Measurements from ENCODE around the gene EPO. TPM values are rescaled to one million over a fixed set of nuclear protein-coding genes. Genes with fewer than 3 reads are reported as not detected.

The EPO gene
- total RNA-seq (2014; rRNA removed; shearing (Covaris generic)): not detected in 2 replicates

DNA sequence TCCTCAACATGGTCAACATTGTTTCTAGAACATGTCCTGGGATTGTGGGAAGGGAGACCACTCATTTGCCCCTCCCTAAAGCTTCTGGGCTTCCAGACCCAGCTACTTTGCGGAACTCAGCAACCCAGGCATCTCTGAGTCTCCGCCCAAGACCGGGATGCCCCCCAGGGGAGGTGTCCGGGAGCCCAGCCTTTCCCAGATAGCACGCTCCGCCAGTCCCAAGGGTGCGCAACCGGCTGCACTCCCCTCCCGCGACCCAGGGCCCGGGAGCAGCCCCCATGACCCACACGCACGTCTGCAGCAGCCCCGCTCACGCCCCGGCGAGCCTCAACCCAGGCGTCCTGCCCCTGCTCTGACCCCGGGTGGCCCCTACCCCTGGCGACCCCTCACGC lies at the start of gene EPO:
Gene EPO, plus strand, starts transcription at position 190 of the 392 bp plus-strand sequence. CDS start 513 bp downstream, outside the sequence.
- DNase-seq (ENCODE audit: low spot score): no peak

DNA sequence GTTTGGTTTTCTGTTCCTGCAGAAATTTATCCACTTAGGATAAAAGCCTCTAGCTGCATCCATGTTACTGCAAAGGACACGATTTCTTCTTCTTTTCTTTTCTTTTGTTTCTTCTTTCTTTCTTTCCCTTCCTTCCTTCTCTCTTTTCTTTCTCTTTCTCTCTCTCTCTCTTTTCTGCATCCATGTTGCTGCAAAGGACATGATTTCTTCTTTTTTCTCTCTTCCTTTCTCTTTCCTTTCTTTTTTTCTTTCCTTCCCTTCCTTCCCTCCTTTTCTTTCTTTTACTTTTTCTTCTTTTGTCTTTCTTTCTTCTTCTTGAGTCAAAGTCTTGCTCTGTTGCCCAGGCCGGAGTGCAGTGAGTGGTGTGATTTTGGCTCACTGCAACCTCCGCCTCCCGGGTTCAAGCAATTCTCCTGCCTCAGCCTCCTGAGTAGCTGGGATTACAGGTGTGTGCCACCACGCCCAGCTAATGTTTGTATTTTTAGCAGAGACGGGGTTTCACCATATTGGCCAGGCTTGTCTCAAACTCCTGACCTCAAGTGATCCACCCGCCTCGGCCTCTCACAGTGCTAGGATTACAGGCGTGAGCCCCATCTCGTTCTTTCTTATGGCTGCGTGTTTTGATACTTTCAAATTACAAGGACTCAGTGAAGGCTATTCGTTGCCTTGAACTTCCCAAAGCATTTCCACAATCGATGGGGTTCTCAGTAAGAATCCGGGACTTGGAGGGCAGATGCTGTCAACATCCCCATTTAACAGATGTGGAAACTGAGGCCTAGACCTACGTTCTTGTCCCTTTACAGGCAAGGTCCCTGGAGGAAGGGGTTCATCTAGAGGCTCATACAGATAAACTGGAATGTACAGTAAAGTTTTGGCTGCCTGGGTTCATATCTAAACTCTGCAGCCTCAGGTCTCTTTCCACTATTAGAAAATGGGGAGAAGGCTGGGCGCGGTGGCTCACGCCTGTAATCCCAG lies 48.6 kb upstream of the EPO start:
- no peak for DNase-seq (ENCODE audit: low spot score)

DNA sequence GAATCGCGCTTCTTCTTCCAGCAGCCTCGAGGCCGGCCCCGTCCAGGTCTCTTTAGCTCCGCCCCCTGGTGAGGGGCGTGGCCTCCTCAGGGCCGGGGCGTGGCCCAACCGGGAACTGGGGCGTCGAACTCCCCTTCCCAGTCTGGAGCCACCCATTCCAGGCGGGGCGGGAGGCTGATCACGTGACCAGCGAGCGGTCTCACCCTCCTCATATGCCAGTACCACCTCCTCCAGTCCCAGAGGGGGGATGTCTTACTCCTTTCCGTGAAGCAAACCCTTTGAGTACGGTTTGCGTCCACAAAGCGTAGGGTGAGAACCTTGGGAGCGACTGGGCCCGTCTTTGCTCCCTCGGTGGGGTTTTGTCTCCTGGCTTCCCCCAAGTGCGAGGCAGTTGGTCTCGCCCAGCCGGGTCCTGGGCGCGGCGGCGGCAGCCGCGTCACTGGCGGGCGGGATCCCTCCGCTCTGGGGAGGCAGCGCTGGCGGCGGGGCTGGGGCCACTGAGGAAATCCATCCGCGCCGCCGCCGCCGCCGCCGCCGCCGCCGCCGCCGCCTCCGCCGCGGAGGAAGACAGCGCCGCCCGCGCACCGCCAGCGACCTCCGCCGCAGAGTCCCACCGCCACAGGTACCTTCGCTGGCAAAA lies 46.8 kb upstream of the EPO start, which contains the start of gene GNB2:
Gene GNB2, plus strand, starts transcription at position 439 of the 640 bp plus-strand sequence. CDS start 2,526 bp downstream, outside the sequence.
- peak; percentile 98 for DNase-seq (ENCODE audit: low spot score)

DNA sequence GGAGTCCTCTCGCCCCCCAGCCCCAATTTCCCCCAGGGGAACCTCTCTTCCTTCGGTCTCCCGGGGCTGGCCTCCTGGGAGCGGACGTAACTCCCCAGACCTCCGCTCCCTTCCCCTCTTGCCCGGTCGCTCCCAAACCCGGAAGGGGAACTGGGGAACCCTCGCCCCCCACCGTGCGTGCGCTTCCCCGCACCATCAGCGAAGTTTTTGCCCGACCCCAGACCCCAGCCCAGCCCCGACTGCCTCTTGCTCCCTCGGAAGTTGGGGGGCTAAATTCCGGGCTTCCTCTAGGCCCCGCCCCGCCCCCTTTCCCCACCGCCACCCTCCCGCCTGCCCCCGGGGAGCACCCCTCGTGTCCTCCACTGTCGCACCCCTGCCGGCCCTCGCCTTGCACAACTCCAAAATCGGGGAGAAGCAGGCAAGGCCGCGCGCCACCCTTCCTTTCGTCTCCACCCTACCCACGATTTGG lies 46.3 kb upstream of the EPO start:
- no peak for DNase-seq (ENCODE audit: low spot score)

DNA sequence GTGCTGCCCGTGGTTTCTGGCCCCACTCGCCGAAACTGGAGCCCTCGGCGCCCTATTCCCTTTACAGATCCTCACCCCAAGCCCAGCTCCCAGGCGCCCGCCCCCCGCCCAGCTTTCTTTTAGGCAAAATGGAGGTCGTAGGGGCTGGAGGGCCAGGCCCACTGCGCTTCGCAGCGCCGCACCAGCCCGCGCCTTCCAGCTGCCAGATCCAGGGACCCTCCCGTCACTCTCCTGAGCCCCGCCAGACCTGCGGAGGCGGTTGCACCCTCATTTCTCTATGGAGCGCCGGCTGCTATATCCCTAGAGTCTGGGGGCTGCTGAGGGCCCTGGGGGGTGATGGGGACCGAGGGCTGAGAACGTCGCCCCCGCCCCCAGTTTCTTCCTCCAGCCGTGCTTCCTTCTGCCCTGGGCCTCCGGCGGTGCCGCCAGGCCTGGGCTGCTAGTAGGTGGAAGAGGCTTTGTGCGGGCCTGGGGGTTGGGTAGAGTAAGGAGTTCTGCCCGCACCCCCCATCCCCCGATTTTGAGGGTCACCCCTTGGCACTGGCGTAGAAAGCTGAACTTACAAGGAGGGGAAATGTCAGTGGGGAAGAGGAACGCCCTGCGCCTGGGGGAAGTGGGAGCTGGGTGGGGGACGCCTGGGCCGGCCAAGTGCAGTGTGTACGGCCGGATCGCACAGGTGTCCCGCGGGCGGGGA lies 45.7 kb upstream of the EPO start:
- DNase-seq (ENCODE audit: low spot score): no peak

DNA sequence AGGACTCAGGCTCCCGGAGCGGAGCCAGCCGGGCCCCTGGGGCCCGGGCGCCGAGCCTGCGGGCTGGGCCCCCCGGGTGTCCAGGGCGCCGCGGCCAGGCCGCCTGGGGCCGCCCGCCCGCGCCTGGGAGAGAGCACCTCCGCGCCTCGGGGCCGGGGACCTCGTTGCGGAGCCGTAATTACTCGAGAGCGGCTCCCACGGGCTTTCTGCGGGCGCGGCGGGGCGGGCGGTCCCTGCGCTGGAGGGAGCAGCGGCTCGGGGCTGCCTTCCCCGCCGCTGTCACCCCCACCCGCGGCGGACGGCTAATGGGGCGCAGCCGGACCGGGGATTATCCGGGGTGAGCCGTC lies 45.2 kb upstream of the EPO start:
- DNase-seq (ENCODE audit: low spot score): no peak

DNA sequence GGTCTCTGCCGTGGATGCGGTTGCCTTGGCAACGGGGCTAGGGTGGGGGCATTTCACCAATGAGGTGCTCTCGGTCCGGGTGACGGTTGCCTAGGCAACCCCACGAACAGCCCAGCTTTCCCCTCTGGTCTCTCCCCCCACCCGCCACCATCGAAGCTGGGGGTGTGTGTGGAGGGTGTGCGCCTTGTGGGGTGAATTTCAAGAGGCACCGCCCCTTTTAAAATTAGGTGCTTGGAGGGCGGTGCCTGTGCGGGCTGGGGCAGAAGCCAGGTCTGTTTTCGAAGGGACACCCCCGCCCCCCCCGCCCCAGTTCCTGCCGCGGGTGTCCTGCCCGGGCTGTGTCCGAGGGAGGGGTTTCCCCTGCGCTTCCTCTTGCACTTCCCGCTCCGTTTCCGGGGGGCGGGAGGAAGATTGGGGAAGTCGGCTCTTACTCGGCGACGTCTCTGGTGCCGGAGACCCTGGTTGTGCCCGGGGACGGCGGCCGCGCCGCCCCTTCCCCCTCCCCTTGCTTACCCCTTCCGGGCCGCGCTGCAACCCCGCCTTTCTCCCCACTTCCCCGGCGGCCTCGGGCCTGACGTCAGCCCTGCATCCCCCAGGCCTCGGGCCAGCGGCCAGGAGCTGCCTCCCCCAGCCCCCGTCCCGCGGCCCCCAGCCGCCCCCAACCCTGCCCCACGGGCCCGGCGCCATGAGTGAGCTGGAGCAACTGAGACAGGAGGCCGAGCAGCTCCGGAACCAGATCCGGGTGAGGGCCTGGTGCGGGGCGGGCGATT lies 44.5 kb upstream of the EPO start:
- peak; percentile 63 for DNase-seq (ENCODE audit: low spot score)

DNA sequence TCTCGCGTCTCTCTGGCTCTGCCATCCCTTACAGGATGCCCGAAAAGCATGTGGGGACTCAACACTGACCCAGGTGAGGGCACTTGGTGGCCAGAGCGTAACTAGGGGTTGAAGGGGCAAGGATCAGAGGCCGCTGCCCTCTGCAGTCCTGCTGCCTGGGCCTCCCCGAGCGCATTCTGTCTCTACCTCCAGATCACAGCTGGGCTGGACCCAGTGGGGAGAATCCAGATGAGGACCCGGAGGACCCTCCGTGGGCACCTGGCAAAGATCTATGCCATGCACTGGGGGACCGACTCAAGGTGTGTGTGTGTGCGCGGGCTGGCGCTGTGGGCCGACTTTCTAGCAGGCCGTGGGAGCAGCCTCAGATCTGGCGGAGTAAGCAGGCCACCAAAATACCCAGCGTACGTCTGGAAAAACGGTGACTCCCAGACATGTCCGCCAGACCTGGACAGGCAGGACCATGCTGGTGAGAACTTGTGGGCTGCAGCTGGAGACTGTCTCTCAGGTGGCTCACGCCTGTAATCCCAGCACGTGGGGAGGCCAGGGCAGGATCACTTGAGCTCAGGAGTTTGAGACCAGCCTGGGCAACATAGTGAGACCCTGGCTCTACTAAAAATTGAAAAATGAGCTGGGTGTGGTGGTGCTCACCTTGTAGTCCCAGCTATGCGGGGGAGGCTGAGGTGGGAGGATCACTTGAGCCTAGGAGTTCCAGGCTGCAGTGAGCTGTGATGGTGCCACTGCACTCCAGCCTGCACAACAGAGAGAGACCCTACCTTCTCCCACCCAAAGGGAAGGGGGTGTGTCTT lies 43.6 kb upstream of the EPO start:
- DNase-seq (ENCODE audit: low spot score): no peak

DNA sequence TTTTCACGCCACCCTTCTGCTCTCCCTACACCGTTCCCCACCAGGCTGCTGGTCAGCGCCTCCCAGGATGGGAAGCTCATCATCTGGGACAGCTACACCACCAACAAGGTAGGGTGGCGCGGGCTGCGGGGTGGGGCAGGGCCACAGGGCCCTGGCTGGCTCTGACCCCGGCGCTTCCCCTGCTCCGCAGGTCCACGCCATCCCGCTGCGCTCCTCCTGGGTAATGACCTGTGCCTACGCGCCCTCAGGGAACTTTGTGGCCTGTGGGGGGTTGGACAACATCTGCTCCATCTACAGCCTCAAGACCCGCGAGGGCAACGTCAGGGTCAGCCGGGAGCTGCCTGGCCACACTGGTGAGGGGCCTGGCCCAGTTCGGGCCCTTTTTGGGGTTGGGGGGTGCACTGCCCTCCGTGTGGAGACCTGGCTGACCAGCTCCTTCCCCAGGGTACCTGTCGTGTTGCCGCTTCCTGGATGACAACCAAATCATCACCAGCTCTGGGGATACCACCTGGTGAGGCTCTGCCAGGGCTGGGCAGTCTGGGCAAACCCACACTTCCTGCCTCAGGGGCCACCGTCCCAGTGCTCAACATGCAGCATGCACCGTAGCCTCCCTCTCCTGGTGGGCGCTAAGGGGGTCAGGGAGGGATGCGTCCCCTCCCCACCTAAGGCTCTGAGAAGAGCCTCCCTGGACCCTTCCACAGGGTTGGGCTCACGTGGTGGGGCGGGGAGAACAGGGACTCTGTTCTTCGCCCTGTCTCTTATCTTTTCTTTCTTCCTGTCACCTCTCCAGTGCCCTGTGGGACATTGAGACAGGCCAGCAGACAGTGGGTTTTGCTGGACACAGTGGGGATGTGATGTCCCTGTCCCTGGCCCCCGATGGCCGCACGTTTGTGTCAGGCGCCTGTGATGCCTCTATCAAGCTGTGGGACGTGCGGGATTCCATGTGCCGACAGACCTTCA lies 42.7 kb upstream of the EPO start:
- no peak for DNase-seq (ENCODE audit: low spot score)

DNA sequence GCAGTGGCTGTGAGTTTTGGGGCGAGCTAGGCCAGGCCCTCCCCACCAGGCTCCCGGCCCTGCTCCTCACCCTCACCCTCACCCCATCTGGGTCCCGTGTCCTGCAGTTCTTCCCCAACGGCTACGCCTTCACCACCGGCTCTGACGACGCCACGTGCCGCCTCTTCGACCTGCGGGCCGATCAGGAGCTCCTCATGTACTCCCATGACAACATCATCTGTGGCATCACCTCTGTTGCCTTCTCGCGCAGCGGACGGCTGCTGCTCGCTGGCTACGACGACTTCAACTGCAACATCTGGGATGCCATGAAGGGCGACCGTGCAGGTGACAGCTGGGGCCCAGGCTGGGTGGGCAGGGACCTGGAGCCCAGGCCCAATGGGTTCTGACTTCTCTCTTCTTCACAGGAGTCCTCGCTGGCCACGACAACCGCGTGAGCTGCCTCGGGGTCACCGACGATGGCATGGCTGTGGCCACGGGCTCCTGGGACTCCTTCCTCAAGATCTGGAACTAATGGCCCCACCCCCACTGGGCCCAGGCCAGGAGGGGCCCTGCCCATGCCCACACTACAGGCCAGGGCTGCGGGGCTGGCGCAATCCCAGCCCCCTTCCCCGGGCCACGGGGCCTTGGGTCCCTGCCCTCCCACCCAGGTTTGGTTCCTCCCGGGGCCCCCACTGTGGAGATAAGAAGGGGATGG lies 41.8 kb upstream of the EPO start:
- DNase-seq (ENCODE audit: low spot score): no peak

DNA sequence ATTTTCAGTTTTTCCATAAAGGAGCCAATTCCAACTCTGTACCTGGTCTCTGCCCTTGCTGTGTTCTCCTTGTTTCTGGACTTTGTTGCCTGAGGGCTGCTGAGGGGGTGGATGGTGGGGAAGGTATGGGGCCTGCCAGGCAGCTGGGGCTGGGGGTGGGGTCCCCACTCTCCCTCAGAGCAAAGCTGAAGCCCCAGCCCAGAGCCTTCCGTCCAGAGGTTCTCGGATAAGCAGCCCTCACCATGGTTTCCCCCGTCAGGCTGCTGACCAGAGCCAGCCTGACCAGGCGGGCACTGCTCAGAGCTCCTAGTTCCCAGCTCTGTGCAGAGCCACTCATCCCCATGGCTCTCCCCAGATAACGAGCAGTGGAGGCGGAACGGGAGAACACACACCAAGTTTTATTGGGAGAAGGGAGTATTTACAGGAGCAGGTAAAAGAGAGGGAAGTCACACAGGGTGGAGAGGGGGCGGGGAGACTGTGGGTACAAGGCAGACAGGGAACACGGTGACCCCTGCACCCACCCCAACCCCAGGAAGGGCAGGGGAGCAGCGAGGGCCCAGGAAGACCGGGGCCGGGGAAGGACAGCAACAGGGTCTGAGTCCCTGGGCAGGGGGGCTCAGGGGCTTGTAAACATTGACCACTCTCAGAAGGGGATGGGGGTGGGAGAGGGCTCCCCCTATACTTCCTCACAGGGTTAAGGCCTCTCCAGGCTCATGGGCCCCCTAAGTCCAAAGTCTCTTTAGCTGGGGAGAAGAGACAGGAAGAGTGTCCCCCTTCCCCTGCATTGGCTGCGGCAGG lies 40.9 kb upstream of the EPO start:
- DNase-seq (ENCODE audit: low spot score): no peak

DNA sequence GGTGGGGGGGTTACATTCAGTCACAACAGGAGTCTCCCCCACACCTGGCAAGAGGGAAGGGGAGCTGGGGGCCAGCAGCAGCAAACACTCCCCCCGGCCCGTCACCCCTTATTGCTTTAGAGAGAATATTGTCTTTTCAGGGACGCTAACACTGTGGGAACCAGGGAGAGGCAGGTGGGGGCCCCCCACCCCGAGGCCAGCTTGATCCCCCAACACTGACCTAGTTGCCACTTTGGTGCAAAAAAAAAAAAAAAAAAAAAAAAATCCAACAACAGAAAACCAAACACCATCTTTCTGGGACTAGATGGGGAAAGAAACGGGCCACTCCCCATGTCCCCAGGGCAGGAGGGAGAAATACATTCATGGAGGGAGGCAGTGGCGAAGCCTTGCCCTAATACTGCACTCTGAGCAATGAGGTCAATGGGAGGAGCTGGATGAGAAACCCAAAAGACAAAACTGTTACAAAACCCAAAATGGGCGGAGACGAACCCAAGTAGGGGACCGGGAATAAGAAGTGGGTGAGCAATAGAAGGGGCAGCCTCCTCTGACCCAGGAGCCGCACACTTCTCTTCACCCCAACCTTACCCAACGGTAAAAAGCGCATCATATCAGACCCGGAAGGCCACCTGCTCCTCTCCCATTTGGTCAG lies 40.2 kb upstream of the EPO start:
- DNase-seq (ENCODE audit: low spot score): no peak

DNA sequence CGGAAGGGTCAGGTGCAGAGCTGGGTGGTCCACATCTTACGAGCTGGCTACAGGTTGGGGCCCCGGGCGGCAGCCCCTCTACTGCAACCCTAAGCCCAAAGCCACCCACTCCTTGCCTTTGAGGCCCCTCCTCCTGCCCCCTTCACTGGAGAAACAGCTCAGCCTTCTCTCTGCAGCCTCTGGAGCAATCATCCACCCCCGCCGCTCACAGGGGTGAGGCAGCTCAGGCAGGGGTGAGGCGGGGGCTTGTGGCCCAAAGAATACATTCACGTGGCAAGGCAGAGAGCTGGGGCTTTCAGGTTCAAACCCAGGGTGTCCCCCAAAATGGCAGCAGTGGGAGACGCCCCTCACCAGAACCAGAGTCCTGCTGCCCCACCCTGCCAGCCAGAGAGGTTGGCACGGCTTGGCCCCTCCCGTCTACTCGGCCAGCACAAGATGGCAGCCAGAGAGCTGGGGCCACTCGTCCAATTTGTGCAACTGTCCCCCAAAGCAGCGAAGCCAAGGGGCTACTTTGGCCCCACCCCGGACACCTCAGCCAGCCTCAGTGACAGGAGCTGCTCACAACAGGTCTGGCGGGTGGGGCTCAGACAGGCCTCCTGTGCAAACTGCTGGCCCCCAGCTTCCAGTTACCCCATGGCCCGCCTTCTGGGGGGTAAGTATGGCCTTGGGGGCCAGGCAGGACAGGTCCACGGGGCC lies 39.5 kb upstream of the EPO start:
- DNase-seq (ENCODE audit: low spot score): no peak

DNA sequence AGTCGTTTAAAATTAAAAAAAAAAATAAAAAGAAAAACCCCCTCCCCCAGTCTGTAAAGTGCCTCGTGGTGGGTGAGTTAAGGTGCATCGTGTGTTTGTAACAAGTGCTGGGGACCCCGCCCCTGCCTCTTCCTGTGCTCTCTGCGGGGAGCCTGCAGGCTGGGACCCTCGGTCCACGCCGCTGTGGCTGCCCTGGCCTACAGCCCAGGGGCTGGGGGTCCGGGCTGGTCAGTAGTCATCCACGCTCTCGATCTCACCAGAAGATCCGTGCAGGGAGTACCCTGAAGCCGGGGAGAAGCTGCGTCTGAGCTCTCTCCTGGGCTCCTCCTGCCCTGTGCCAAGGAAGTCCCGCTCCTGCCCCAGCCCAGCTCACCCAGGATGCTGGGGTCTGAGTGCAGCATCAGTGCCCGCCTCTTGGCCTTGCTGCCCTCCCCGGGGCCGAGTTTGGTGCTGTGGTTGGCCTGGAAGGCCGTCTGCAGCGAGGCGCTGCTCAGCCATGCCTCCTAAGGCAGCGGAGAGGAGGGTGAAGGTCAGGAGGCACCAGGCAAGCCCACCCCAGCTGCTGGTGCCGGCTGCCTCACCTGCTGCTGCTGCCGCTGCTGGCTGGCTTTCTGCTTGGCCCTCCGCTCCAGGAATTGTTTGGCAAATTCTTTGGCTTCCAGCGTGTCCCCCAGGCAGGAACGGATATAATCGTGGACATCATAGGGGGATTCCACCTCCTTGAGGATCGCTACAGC lies 38.6 kb upstream of the EPO start:
- DNase-seq (ENCODE audit: low spot score): no peak

DNA sequence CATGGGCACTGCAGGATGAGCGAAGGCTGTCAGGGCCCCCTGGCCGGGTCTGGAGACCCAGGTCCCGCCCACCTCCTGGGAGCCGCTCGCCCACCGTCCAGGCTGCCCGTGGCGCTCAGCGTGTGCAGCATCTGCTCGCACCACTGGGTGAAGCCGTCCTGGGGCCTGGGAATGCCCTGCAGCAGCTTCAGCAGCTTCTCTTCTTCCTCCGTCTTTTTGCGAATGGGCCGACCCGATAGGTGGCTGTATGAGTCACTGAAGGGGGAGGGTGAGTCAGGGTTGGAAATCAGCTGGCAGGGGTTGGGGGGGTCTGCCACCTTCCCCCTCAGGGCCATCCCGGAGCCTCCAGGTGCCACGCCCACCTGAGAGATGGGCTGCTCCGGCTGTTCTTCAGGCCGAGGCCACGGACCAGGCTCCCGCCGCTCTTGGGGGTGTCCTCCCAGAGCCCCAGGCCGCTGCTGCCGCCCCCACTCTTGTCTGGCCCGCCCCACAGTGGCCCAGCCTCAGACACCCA lies 38.0 kb upstream of the EPO start:
- DNase-seq (ENCODE audit: low spot score): no peak
